A673 (cell line): ENCODE measurements around the gene ODAPH.

Experiments used
- CTCF ChIP-seq: fragments of 300-800, 200-600 bp; sonication (generic); conservative IDR thresholded peaks from 2 replicates; pipeline ENCODE4 v1.5.1; 2017; ENCODE audit warnings: low read depth, mild to moderate bottlenecking, antibody characterized with exemption, low read length, moderate library complexity, mixed read lengths
- EZH2 ChIP-seq: fragments of 200-600 bp; sonication (generic); IDR thresholded peaks from 2 replicates; pipeline ENCODE4 v1.6.1; 2017; ENCODE audit warnings: borderline replicate concordance, low read depth, mild to moderate bottlenecking, mixed read lengths, antibody characterized with exemption, low read length; ENCODE audit not compliant: poor library complexity, severe bottlenecking

- no peak for TF ChIP-seq CTCF
- no peak for TF ChIP-seq EZH2
Measured at GRCh38 chr4:75544870-75545269, 11.0 kb upstream of the ODAPH start.
